GM12891 (cell line): Measurements from ENCODE around the gene KRT86.

ENCODE experiments used
- PAX5 ChIP-seq: IDR thresholded peaks from 2 replicates; pipeline ENCODE4 v1.6.1; 2011; ENCODE audit warnings: low read length, moderate library complexity, mild to moderate bottlenecking; ENCODE audit not compliant: insufficient read depth, severe bottlenecking
- POLR2A ChIP-seq: IDR thresholded peaks from 2 replicates; pipeline ENCODE4 v1.6.1; 2011; ENCODE audit warnings: low read depth, low read length, control low read depth
- POLR2AphosphoS5 ChIP-seq: IDR thresholded peaks from 2 replicates; pipeline ENCODE4 v1.6.1; 2011; ENCODE audit warnings: low read depth, low read length, control low read depth
- POU2F2 ChIP-seq: IDR thresholded peaks from 2 replicates; pipeline ENCODE4 v1.6.1; 2011; ENCODE audit warnings: low read depth, mild to moderate bottlenecking, control low read depth, low read length, moderate library complexity
- SPI1 ChIP-seq: IDR thresholded peaks from 2 replicates; pipeline ENCODE4 v1.6.1; 2011; ENCODE audit warnings: low read depth, low read length, control low read depth
- TAF1 ChIP-seq: IDR thresholded peaks from 2 replicates; pipeline ENCODE4 v1.6.1; 2011; ENCODE audit warnings: low read depth, low read length, control low read depth

GRCh38 chr12:52327830-52328500 lies 53.5 kb downstream of the KRT86 start:
- TF ChIP-seq POLR2AphosphoS5 (no peak), POLR2A (no peak), TAF1 (no peak), SPI1 (no peak), POU2F2 (no peak), PAX5 (no peak)
